Stimulated activated CD4-positive, alpha-beta T cell treated with anti-CD3 and anti-CD28 coated beads, Interleukin-1b, Interleukin-23, amount 100 ng/mL, for 24 hours (primary cell): ENCODE data around the gene TNRC6B.
"Not testable (repeated sequence)": the region's sequence is repeated elsewhere in the genome, so short reads cannot be mapped to it uniquely, and the experiment has no call there.

Experiments used
- DNase-seq, 4 experiments: peaks; one replicate each; pipeline ENCODE4 v3.0.0-alpha.2; 2020; ENCODE audit warnings: low read depth in 4 of 4, low spot score in 1 of 4

The TNRC6B gene, protein sequence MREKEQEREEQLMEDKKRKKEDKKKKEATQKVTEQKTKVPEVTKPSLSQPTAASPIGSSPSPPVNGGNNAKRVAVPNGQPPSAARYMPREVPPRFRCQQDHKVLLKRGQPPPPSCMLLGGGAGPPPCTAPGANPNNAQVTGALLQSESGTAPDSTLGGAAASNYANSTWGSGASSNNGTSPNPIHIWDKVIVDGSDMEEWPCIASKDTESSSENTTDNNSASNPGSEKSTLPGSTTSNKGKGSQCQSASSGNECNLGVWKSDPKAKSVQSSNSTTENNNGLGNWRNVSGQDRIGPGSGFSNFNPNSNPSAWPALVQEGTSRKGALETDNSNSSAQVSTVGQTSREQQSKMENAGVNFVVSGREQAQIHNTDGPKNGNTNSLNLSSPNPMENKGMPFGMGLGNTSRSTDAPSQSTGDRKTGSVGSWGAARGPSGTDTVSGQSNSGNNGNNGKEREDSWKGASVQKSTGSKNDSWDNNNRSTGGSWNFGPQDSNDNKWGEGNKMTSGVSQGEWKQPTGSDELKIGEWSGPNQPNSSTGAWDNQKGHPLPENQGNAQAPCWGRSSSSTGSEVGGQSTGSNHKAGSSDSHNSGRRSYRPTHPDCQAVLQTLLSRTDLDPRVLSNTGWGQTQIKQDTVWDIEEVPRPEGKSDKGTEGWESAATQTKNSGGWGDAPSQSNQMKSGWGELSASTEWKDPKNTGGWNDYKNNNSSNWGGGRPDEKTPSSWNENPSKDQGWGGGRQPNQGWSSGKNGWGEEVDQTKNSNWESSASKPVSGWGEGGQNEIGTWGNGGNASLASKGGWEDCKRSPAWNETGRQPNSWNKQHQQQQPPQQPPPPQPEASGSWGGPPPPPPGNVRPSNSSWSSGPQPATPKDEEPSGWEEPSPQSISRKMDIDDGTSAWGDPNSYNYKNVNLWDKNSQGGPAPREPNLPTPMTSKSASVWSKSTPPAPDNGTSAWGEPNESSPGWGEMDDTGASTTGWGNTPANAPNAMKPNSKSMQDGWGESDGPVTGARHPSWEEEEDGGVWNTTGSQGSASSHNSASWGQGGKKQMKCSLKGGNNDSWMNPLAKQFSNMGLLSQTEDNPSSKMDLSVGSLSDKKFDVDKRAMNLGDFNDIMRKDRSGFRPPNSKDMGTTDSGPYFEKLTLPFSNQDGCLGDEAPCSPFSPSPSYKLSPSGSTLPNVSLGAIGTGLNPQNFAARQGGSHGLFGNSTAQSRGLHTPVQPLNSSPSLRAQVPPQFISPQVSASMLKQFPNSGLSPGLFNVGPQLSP (N-terminal part only)

DNA sequence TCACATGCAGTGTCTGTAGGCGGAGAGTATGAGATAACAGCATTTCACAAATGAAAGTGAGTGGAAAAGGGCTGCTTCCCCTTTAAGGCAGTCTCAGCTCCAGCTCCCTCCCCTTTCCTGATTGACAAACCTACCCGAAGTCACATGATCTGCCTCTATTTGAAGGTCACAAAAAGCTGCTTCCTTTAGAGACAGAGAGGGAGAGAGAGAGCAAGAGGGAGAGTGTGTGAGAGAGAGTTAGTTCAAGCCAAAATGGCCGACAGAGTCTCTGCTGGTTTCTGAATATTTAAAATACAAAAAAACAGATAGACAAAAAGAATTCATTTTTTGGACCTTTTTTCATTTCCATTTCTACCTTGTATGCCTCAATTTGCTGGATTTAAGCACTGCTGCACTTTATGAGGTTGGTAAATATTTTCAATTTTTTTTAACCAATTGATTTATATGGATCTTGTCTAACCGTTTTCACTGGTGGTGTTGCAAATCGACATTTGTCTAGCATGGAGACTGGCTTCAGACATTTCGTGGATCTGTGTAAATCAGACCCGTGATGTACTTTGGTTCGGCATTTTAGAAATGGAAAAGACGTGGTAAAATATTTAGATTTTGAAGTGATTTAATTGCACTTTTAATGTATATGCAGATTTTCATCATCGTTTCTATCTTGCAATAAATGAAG is at the start of gene TNRC6B:
TNRC6B (plus strand) TSS at position 188 of the 679 bp plus-strand sequence; CDS start at position 399, 211 bp downstream.
- peak; percentile 20 to 55 (median 37) for DNase-seq

- no peak for DNase-seq
These were observed 48.7 kb upstream of the TNRC6B start for GRCh38 chr22:40128989-40129388.

GRCh38 chr22:40137132-40137531 is 40.6 kb upstream of the TNRC6B start:
- no peak for DNase-seq

- no peak for DNase-seq
These were observed 38.9 kb upstream of the TNRC6B start for GRCh38 chr22:40138866-40139265.

DNA sequence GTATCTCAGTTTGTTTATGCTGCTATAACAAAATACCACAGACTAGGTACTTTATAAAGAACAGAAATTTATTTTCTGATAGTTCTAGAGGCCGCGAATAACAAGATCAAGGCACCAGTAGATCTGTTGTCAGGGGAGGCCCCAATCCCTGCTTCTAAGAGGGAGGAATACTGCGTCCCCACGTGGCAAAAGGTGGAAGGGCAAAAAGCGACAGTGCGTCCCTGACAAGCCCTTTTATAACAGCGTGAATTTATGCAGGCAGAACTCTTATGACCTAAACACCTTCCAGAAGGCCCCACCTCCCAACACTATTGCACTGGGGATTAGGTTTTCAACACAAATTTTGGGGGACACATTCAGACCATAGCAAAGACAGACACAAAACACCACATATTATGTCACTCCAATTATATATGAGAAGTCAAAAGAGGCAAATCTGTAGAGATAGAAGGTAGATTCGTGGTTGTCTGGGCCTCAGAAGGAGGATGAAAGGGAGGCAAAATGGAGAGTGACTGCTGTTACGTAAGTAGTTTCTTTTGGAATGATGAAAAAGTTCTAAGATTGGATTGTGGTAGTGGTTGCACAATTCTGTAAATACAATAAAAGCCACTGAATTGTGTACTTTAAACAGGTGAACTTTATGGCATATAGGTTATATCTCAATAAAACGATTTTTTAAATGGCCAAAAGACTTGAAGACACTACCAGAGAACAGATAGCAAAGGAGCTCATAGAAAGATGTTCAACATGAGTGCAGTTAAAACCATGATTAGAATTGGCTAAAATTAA is 30.1 kb upstream of the TNRC6B start:
- no peak for DNase-seq

GRCh38 chr22:40153192-40153591 is 24.5 kb upstream of the TNRC6B start:
- DNase-seq: no peak

GRCh38 chr22:40153705-40154104 is 24.0 kb upstream of the TNRC6B start:
- no peak for DNase-seq

DNA sequence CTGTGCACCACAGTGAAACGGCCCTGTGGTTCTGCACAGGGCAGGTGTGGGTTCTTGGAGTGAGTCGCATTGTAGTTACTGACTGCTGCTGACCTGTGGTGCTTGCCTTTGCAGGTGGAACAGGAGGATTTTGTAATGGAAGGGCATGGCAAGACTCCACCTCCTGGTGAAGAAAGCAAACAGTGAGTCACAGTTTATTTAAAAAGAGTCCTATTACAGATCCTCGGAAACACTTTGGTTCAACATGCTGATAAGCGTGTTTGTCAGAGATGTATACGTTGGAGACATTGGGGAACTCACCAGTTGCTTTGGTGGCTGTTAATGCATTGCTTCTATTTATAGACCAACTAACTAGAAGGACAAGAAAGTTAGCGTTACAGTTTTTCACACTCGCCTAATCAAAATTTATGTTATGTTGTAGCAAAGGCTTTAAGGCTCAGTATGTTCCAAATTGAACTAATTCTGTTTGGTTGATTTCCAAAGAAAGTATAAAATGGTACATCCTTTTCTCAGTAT is 21.7 kb upstream of the TNRC6B start:
- DNase-seq: no peak

DNA sequence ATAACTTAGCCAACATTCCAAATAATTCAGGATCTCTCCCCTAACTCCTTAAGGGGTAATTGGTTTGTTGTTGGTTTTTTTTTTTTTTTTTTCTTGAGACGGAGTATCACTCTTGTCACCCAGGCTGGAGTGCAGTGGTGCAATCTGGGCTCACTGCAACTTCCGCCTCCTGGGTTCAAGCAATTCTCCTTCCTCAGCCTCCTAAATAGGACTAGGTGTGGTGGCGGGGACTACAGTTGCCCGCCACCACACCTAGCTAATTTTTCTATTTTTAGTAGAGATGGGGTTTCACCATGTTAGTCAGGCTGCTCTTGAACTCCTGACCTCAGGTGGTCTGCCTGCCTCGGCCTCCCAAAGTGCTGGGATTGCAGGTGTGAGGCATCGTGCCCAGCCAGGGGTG is 21.0 kb upstream of the TNRC6B start:
- not testable (repeated sequence) for DNase-seq

DNA sequence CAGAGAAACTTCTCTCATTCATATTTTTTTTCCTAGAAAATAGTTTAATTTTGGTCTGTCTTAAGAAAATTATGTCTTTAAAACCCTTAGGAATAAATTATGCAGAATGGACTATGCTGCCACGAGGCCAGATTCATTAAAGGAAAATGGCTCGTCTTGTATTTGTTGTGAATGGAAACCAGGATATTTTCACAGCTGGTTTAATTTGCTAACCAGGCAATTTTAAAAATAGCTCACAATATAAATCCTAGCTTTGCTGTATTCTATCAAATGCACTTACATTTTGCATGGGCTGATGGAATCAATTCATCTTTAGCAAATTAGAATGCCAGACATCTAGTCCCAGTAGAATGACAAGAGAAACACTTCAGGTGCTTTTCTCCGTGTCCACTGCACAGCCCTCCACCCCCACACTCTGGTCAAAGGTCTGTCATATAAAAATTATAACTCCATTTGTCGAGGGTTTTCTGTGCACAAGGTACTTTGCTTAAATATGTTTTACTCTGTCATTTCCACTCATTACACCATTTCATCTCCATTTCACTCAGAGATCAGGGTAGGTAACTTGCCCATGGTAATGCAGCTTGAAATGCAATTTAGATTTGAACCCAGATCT is 20.3 kb upstream of the TNRC6B start:
- DNase-seq: no peak

- no peak for DNase-seq
These were observed 16.5 kb upstream of the TNRC6B start for GRCh38 chr22:40161194-40161593.

DNA sequence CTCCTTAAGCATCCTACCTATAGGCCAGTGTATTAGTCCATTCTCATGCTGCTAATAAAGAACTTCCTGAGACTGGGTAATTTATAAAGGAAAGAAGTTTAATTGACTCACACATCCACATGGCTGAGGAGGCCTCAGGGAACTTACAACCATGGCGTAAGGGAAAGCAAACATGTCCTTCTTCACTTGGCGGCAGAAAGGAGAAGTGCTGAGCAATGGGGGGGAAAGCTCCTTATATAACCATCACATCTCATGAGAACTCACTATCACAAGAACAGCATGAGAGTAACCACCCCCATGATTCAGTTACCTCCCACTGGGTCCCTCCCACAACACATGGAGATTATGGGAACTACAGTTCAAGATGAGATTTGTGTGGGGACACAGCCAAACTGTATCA is 12.2 kb upstream of the TNRC6B start:
- not testable (repeated sequence) for DNase-seq

- DNase-seq: no peak
These were observed 2.0 kb upstream of the TNRC6B start for GRCh38 chr22:40175611-40176244.

DNA sequence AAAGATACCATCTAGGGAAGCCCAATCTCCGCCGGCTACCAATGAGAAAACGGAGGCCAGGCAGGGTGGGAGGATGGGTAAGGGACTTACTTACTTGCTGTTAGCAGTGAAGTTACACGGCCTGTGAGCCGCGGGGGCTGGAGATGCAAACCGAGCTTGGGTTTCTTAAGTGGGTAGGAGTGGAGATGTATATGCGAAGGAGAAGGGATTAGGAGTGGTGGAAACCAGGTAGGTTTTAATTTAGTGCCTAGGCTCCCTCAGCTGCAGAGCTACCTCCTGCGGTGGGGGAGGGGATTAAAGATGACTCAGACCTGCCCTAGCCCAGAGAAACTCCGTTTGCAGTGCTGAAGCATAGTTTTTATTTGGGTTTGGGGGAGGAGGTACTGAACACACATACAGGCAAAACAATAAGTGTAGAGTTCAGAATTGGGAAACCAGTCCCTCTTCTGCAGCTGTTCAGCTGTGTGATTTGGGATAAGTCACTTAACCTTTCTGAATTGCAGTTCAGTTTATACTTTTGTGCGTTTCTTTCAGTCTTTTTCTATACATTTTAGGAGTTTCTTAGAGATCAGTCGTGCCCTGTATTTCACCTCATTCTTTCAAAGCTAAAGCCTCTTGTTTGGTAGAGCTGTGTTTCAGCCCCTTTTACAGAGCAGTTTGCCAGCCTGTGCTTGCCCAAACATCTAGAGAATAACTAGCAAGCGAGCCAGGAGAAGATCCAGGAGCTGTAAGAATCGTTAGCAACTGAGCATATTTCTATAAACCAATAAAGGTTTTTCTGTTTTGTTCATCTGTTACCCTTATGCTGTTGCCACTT is 596 bp upstream of the TNRC6B start:
- peak; percentile 43 to 76 (median 54) for DNase-seq

GRCh38 chr22:40178417-40179409 is 988 bp downstream of the TNRC6B start:
- no peak for DNase-seq

GRCh38 chr22:40179526-40179925 is 1.8 kb downstream of the TNRC6B start:
- no peak for DNase-seq

- no peak for DNase-seq
These were observed 2.7 kb downstream of the TNRC6B start for GRCh38 chr22:40180403-40180802.
